IMR-90 (cell line): Measurements from ENCODE around the gene ATG3. TPM values are rescaled to one million over a fixed set of nuclear protein-coding genes. Genes with fewer than 3 reads are reported as not detected.

ENCODE experiments used
- ATAC-seq: fragments of 200-7000 bp; cut with Tn5 transposase; 2 replicates; pipeline ENCODE4 v1.9.1; 2020; ENCODE audit warnings: low read depth, mild to moderate bottlenecking, moderate library complexity
- BruUV-seq: library from RNA; stranded (reverse); fragments of 400-500 nt; replicated peaks from 2 replicates; lab custom pipeline; 2021; lab: Mats Ljungman, UMichigan
- CTCF ChIA-PET: fragments of 300-600 bp; formaldehyde crosslinking; extraction: SDS; loops from one replicate; lab custom pipeline; 2021; ENCODE audit warnings: antibody characterized with exemption; lab: Yijun Ruan, JAX
- POLR2A ChIA-PET: fragments of 300-600 bp; sonication (Branson Sonifier 250); formaldehyde crosslinking; loops from one replicate; lab custom pipeline; 2022; ENCODE audit warnings: antibody characterized with exemption; ENCODE audit not compliant: unreplicated experiment; lab: Charles Lee
- DNase-seq: peaks from one replicate; pipeline ENCODE4 v3.0.0; 2013
- H2AFZ ChIP-seq: replicated peaks from 2 replicates; pipeline ENCODE3; 2013; ENCODE audit warnings: low read length, mild to moderate bottlenecking; ENCODE audit not compliant: poor library complexity
- H2AK5ac ChIP-seq: 2 replicates; pipeline ENCODE4 v1.6.1; 2013; ENCODE audit warnings: low read depth, low read length, inconsistent platforms
- H2AK9ac ChIP-seq: replicated peaks from 2 replicates; pipeline ENCODE3; 2013; ENCODE audit warnings: mild to moderate bottlenecking, low read depth, low read length, moderate library complexity; ENCODE audit not compliant: poor library complexity
- H2BK120ac ChIP-seq: 2 replicates; pipeline ENCODE4 v1.6.1; 2013; ENCODE audit warnings: low read depth, low read length, inconsistent platforms
- H2BK15ac ChIP-seq: 3 replicates; pipeline ENCODE4 v1.6.1; 2013; ENCODE audit warnings: low read depth, low read length, inconsistent platforms
- H2BK20ac ChIP-seq: 2 replicates; pipeline ENCODE4 v1.6.1; 2013; ENCODE audit warnings: low read depth, mild to moderate bottlenecking, inconsistent platforms, low read length, moderate library complexity
- H2BK5ac ChIP-seq: 2 replicates; pipeline ENCODE4 v1.6.1; 2013; ENCODE audit warnings: mild to moderate bottlenecking, low read depth, low read length, inconsistent platforms; ENCODE audit not compliant: poor library complexity, severe bottlenecking
- H3K14ac ChIP-seq: replicated peaks from 2 replicates; pipeline ENCODE4 v1.6.1; 2013; ENCODE audit warnings: low read depth, low read length, inconsistent platforms
- H3K18ac ChIP-seq: 2 replicates; pipeline ENCODE4 v1.6.1; 2013; ENCODE audit warnings: low read depth, low read length, control low read depth
- H3K23ac ChIP-seq: 2 replicates; pipeline ENCODE4 v1.6.1; 2013; ENCODE audit warnings: low read depth, low read length, inconsistent platforms
- H3K27ac ChIP-seq: 2 replicates; pipeline ENCODE4 v1.5.1; 2013; ENCODE audit warnings: mild to moderate bottlenecking, control low read depth, low read length; ENCODE audit not compliant: insufficient read depth
- H3K27me3 ChIP-seq: 2 replicates; pipeline ENCODE4 v1.6.1; 2013; ENCODE audit warnings: low read length; ENCODE audit not compliant: control insufficient read depth, insufficient read depth
- H3K36me3 ChIP-seq: 2 replicates; pipeline ENCODE4 v1.6.1; 2013; ENCODE audit warnings: low read length, mixed read lengths; ENCODE audit not compliant: control insufficient read depth, insufficient read depth
- H3K4ac ChIP-seq: 2 replicates; pipeline ENCODE4 v1.6.1; 2013; ENCODE audit warnings: low read depth, low read length, inconsistent platforms
- H3K4me1 ChIP-seq: 2 replicates; pipeline ENCODE4 v1.6.1; 2013; ENCODE audit warnings: low read length, mixed read lengths; ENCODE audit not compliant: control insufficient read depth, insufficient read depth
- H3K4me2 ChIP-seq: 2 replicates; pipeline ENCODE4 v1.6.1; 2013; ENCODE audit warnings: low read depth, mild to moderate bottlenecking, control low read depth, low read length, moderate library complexity
- H3K4me3 ChIP-seq: 2 replicates; pipeline ENCODE4 v1.5.1; 2013; ENCODE audit warnings: low read depth, mild to moderate bottlenecking, control low read depth, low read length, moderate library complexity; ENCODE audit not compliant: insufficient read depth
- H3K56ac ChIP-seq: 2 replicates; pipeline ENCODE4 v1.6.1; 2013; ENCODE audit warnings: low read length, inconsistent platforms; ENCODE audit not compliant: insufficient read depth; ENCODE audit errors: extremely low read depth
- H3K79me1 ChIP-seq, 2 experiments: 2 replicates each; pipeline ENCODE4 v1.6.1; 2013; ENCODE audit warnings: low read length in 2 of 2, inconsistent platforms in 1 of 2, low read depth in 1 of 2
- H3K9ac ChIP-seq: 2 replicates; pipeline ENCODE4 v1.6.1; 2013; ENCODE audit warnings: low read depth, low read length, control low read depth
- H3K9me1 ChIP-seq: 2 replicates; pipeline ENCODE4 v1.6.1; 2013; ENCODE audit warnings: low read length, inconsistent platforms; ENCODE audit not compliant: insufficient read depth
- H3K9me3 ChIP-seq: 2 replicates; pipeline ENCODE4 v1.6.1; 2013; ENCODE audit warnings: low read length; ENCODE audit not compliant: control insufficient read depth, insufficient read depth
- H4K20me1 ChIP-seq: 2 replicates; pipeline ENCODE4 v1.6.1; 2013; ENCODE audit warnings: low read length, inconsistent platforms; ENCODE audit not compliant: insufficient read depth
- H4K5ac ChIP-seq: 2 replicates; pipeline ENCODE4 v1.6.1; 2013; ENCODE audit warnings: mild to moderate bottlenecking, low read depth, low read length, control low read depth
- H4K8ac ChIP-seq, 2 experiments: 2 replicates each; pipeline ENCODE4 v1.6.1; 2013; ENCODE audit warnings: low read depth in 2 of 2, low read length in 2 of 2, control low read depth in 1 of 2, inconsistent platforms in 1 of 2
- H4K91ac ChIP-seq: 2 replicates; pipeline ENCODE4 v1.6.1; 2013; ENCODE audit warnings: low read depth, low read length, inconsistent platforms; ENCODE audit not compliant: insufficient read depth
- BHLHE40 ChIP-seq: fragments of 150-350 bp; IDR thresholded peaks from 2 replicates; pipeline ENCODE4 v1.6.1; 2016; ENCODE audit warnings: mild to moderate bottlenecking, low read depth, low read length
- CEBPB ChIP-seq: IDR thresholded peaks from 2 replicates; pipeline ENCODE4 v1.6.1; 2012; ENCODE audit warnings: low read depth, low read length, improper control_type of control experiment
- CHD1 ChIP-seq: IDR thresholded peaks from 2 replicates; pipeline ENCODE4 v1.6.1; 2012; ENCODE audit warnings: low read depth, low read length, improper control_type of control experiment
- CTCF ChIP-seq: conservative IDR thresholded peaks from 2 replicates; pipeline ENCODE4 v1.5.1; 2012; ENCODE audit warnings: mild to moderate bottlenecking, low read depth, low read length, improper control_type of control experiment
- ELK1 ChIP-seq: fragments of 150-350 bp; IDR thresholded peaks from 2 replicates; pipeline ENCODE4 v1.6.1; 2016; ENCODE audit warnings: low read depth, mild to moderate bottlenecking, low read length, moderate library complexity, borderline replicate concordance
- MAFK ChIP-seq: IDR thresholded peaks from 2 replicates; pipeline ENCODE4 v1.6.1; 2012; ENCODE audit warnings: low read depth, low read length, improper control_type of control experiment
- MAZ ChIP-seq: IDR thresholded peaks from 2 replicates; pipeline ENCODE4 v1.6.1; 2012; ENCODE audit warnings: low read depth, mild to moderate bottlenecking, low read length, improper control_type of control experiment, moderate library complexity, borderline replicate concordance
- MXI1 ChIP-seq: IDR thresholded peaks from 2 replicates; pipeline ENCODE4 v1.6.1; 2012; ENCODE audit warnings: low read depth, mild to moderate bottlenecking, low read length, moderate library complexity, borderline replicate concordance
- NFE2L2 ChIP-seq: fragments of 150-350 bp; IDR thresholded peaks from 2 replicates; pipeline ENCODE4 v1.6.1; 2016; ENCODE audit warnings: low read depth, mild to moderate bottlenecking, low read length
- POLR2A ChIP-seq: IDR thresholded peaks from 2 replicates; pipeline ENCODE4 v1.6.1; 2012; ENCODE audit warnings: mild to moderate bottlenecking, low read depth, low read length
- RCOR1 ChIP-seq: IDR thresholded peaks from 2 replicates; pipeline ENCODE4 v1.6.1; 2012; ENCODE audit warnings: mild to moderate bottlenecking, low read length, improper control_type of control experiment; ENCODE audit not compliant: insufficient replicate concordance
- RFX5 ChIP-seq: IDR thresholded peaks from 2 replicates; pipeline ENCODE4 v1.8.0; 2012; ENCODE audit warnings: low read depth, mild to moderate bottlenecking, low read length, moderate library complexity
- SMC3 ChIP-seq: fragments of 150-350 bp; IDR thresholded peaks from 2 replicates; pipeline ENCODE4 v1.6.1; 2016; ENCODE audit warnings: low read depth, mild to moderate bottlenecking, antibody characterized with exemption, low read length, moderate library complexity
- USF2 ChIP-seq: fragments of 150-350 bp; IDR thresholded peaks from 2 replicates; pipeline ENCODE4 v1.6.1; 2017; ENCODE audit warnings: mild to moderate bottlenecking, antibody characterized with exemption, low read length, low read depth
- WGBS, 2 experiments: methylation state at CpG; one replicate each; pipeline versions ENCODE4 v1.1.5 to v1.1.7; 2013; ENCODE audit warnings: missing lambda C conversion rate in 2 of 2; ENCODE audit not compliant: insufficient read length in 1 of 2; ENCODE audit errors: extremely low coverage in 2 of 2; 5-methylcytosine and 5-hydroxymethylcytosine counted together
- dilution Hi-C: fragments of 300-500 bp; cut with HindIII; formaldehyde crosslinking; loops from one replicate; pipeline ENCODE4 v1.14.3; 2018; ENCODE audit warnings: low sequenced_read_pairs; ENCODE audit not compliant: unreplicated experiment
- in situ Hi-C: fragments of 300-500 bp; cut with MboI; formaldehyde crosslinking; loops from 3 replicates; pipeline ENCODE4 v1.14.3; 2019; ENCODE audit warnings: low sequenced_read_pairs, inconsistent platforms, mixed read lengths
- intact Hi-C: fragments of 100-400 bp; cut with micrococcal nuclease; formaldehyde crosslinking; loops from 2 replicates; pipeline ENCODE4 v1.10.0; 2022
- polyA plus RNA-seq, 3 experiments: library from polyadenylated mRNA; depleted of rRNA; stranded (reverse); fragments of >200 nt; gene quantifications; 2 replicates each; pipeline ENCODE4 v1.2.3, GENCODE V29; 2012; ENCODE audit warnings: low replicate concordance in 1 of 3
- total RNA-seq: library from RNA; depleted of rRNA; stranded (reverse); fragments of >200 nt; gene quantifications from 2 replicates; pipeline ENCODE4 v1.2.3, GENCODE V29; 2012

The ATG3 gene
- total and polyA plus RNA-seq, 2 of the 4 experiments (the other 2 are of a cell fraction), result 30.8 to 31.7 TPM

GRCh38 chr3:112486811-112487505 is 74.8 kb downstream of the ATG3 start:
- no peak overlapping the region for H2BK15ac ChIP-seq
- H3K9me1 ChIP-seq, result no peaks in the 10 kb centered on the region
- in situ Hi-C loops, result no loop called here
- no peak overlapping the region for H2BK20ac ChIP-seq
- H3K4me1 ChIP-seq, result no peaks in the 10 kb centered on the region
- H3K4ac ChIP-seq, result no peak overlapping the region
- intact Hi-C loops, result no loop called here
- H3K27me3 ChIP-seq, result no peaks in the 10 kb centered on the region; the same call in 1 of the 2 replicates
- no peaks in the 10 kb centered on the region for H3K9me3 ChIP-seq
- H2AK9ac ChIP-seq, result no peak overlapping the region
- ChIA-PET CTCF (no interaction called here), POLR2A (no interaction called here)
- H3K14ac ChIP-seq, result no peak overlapping the region
- TF ChIP-seq RCOR1, result no peak
- no peak for TF ChIP-seq RFX5
- no peak for TF ChIP-seq CHD1
- no peak for TF ChIP-seq POLR2A
- no peak for TF ChIP-seq CEBPB
- no peak for TF ChIP-seq NFE2L2
- TF ChIP-seq MAZ, result no peak
- no peak for TF ChIP-seq CTCF
- TF ChIP-seq SMC3, result no peak
- TF ChIP-seq USF2, result no peak
- no peak for TF ChIP-seq MAFK
- TF ChIP-seq MXI1, result no peak
- no peak for TF ChIP-seq ELK1
- TF ChIP-seq BHLHE40, result no peak
- no peak overlapping the region for H4K8ac ChIP-seq
- H3K79me1 ChIP-seq, result no peaks in the 10 kb centered on the region
- H3K4me2 ChIP-seq, result no peak overlapping the region
- H2AFZ ChIP-seq, result no peak overlapping the region
- no TSS peak for BruUV-seq
- DNase-seq (no peak), ATAC-seq (no peak)
- H3K4me3 ChIP-seq, result no peak overlapping the region
- no peak overlapping the region for H4K5ac ChIP-seq
- H4K20me1 ChIP-seq, result no peaks in the 10 kb centered on the region
- H2BK5ac ChIP-seq, result no peak overlapping the region
- H2BK120ac ChIP-seq, result no peak overlapping the region
- no peak overlapping the region for H3K23ac ChIP-seq
- WGBS, 2 experiments, result no CpG with 5 or more reads among the region's 7 CpGs
- H3K18ac ChIP-seq, result no peak overlapping the region
- no peak overlapping the region for H3K27ac ChIP-seq
- H3K56ac ChIP-seq, result no peak overlapping the region
- dilution Hi-C loops, result no loop called here
- no peaks in the 10 kb centered on the region for H3K36me3 ChIP-seq
- no peak overlapping the region for H3K9ac ChIP-seq
- no peak overlapping the region for H4K91ac ChIP-seq
- H2AK5ac ChIP-seq, result no peak overlapping the region
